ENCODE results near the gene FAM222B.
"Not testable (repeated sequence)": the region's sequence is repeated elsewhere in the genome, so short reads cannot be mapped to it uniquely, and the experiment has no call there.

FAM222B gene

GRCh38 chr17:28843816-28844148 is 1.2 kb upstream of the FAM222B start:
- DNase-seq (ENCODE audit: low read depth in 1 of 2, low spot score in 1 of 2) = no peak

GRCh38 chr17:28841901-28842281 is 699 bp downstream of the FAM222B start:
- no peak for DNase-seq (ENCODE audit: low read depth in 1 of 2, low spot score in 1 of 2)

- DNase-seq (ENCODE audit: low read depth in 1 of 2, low spot score in 1 of 2) = no peak
Measured at GRCh38 chr17:28839221-28839620, 3.4 kb downstream of the FAM222B start.

- DNase-seq (ENCODE audit: low read depth in 1 of 2, low spot score in 1 of 2) = not testable (repeated sequence)
Measured at GRCh38 chr17:28836541-28836940, 6.0 kb downstream of the FAM222B start.

- no peak for DNase-seq (ENCODE audit: low read depth in 1 of 2, low spot score in 1 of 2)
Measured at GRCh38 chr17:28834420-28834819, 8.2 kb downstream of the FAM222B start.

- DNase-seq (ENCODE audit: low read depth in 1 of 2, low spot score in 1 of 2) = no peak
Measured at GRCh38 chr17:28828294-28829040, 14.1 kb downstream of the FAM222B start.

- no peak for DNase-seq (ENCODE audit: low read depth in 1 of 2, low spot score in 1 of 2)
Measured at GRCh38 chr17:28827672-28828071, 14.9 kb downstream of the FAM222B start.

- DNase-seq (ENCODE audit: low read depth in 1 of 2, low spot score in 1 of 2) = no peak
Measured at GRCh38 chr17:28819582-28819981, 23.0 kb downstream of the FAM222B start.

- DNase-seq (ENCODE audit: low read depth in 1 of 2, low spot score in 1 of 2) = no peak
Measured at GRCh38 chr17:28818819-28819221, 23.8 kb downstream of the FAM222B start.

- DNase-seq (ENCODE audit: low read depth in 1 of 2, low spot score in 1 of 2) = no peak
Measured at GRCh38 chr17:28816540-28816939, 26.1 kb downstream of the FAM222B start.

- no peak for DNase-seq (ENCODE audit: low read depth in 1 of 2, low spot score in 1 of 2)
Measured at GRCh38 chr17:28812748-28813377, 29.7 kb downstream of the FAM222B start.

- peak; percentile 88 to 94 for DNase-seq (ENCODE audit: low read depth in 1 of 2, low spot score in 1 of 2)
Measured at GRCh38 chr17:28812091-28812747, 30.4 kb downstream of the FAM222B start.

GRCh38 chr17:28811651-28812090 is 30.9 kb downstream of the FAM222B start:
- no peak for DNase-seq (ENCODE audit: low read depth in 1 of 2, low spot score in 1 of 2)

- peak in 1 of 2 donors; percentile 17 for DNase-seq (ENCODE audit: low read depth in 1 of 2, low spot score in 1 of 2)
Measured at GRCh38 chr17:28810437-28810836, 32.2 kb downstream of the FAM222B start.

GRCh38 chr17:28807925-28808634 is 34.5 kb downstream of the FAM222B start:
- no peak for DNase-seq (ENCODE audit: low read depth in 1 of 2, low spot score in 1 of 2)

- DNase-seq (ENCODE audit: low read depth in 1 of 2, low spot score in 1 of 2) = no peak
Measured at GRCh38 chr17:28796062-28796461, 46.5 kb downstream of the FAM222B start.

- not testable (repeated sequence) for DNase-seq (ENCODE audit: low read depth in 1 of 2, low spot score in 1 of 2)
Measured at GRCh38 chr17:28794846-28795441, 47.6 kb downstream of the FAM222B start.

GRCh38 chr17:28792877-28793661 is 49.5 kb downstream of the FAM222B start:
- DNase-seq (ENCODE audit: low read depth in 1 of 2, low spot score in 1 of 2) = no peak

- no peak for DNase-seq (ENCODE audit: low read depth in 1 of 2, low spot score in 1 of 2)
Measured at GRCh38 chr17:28788100-28788499, 54.5 kb downstream of the FAM222B start.

GRCh38 chr17:28783161-28783560 is 59.4 kb downstream of the FAM222B start:
- no peak for DNase-seq (ENCODE audit: low read depth in 1 of 2, low spot score in 1 of 2)

Measured in activated CD4-positive, alpha-beta T cell treated with anti-CD3 and anti-CD28 coated beads, Interleukin-2, amount 50 U/mL, for 24 hours (primary cell).